ENCODE measurements around the gene HOXC10.

HOXC10 gene

GRCh38 chr12:54030889-54031471 lies 46.0 kb downstream of the HOXC10 start:
- DNase-seq, result no peak

GRCh38 chr12:54031480-54031879 lies 46.5 kb downstream of the HOXC10 start:
- DNase-seq, result no peak

DNA sequence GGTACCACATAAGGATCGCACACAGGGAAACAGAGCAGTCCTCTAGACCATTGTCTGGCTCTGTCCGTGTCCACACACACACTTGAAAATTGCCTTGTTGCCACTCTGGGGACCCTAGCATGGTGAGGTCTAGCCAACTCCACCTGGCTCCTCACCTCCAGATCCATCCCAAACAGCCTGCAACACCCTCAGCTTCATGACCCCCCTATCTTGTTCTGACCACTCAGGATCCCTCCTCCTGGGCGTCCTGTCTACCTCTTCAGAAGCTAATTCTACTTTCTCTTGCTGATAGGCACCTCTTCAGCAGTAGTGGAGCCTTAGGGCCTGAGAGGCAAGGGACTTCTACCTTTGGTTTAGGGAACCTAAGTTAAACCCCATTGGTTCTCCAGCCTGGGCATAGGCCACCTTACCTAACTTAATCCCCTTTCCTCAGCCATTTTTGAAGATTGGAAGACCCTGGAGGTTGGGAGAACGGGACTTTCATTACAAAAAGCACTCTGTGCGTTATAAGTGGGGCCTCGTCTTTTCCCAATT lies 47.2 kb downstream of the HOXC10 start:
- no peak for DNase-seq

GRCh38 chr12:54032627-54033100 lies 47.7 kb downstream of the HOXC10 start, which contains the start of gene HOXC5:
Gene HOXC5, plus strand, starts transcription at chr12:54033050. Its CDS starts 73 bp downstream, at chr12:54033123.
- no peak for DNase-seq

DNA sequence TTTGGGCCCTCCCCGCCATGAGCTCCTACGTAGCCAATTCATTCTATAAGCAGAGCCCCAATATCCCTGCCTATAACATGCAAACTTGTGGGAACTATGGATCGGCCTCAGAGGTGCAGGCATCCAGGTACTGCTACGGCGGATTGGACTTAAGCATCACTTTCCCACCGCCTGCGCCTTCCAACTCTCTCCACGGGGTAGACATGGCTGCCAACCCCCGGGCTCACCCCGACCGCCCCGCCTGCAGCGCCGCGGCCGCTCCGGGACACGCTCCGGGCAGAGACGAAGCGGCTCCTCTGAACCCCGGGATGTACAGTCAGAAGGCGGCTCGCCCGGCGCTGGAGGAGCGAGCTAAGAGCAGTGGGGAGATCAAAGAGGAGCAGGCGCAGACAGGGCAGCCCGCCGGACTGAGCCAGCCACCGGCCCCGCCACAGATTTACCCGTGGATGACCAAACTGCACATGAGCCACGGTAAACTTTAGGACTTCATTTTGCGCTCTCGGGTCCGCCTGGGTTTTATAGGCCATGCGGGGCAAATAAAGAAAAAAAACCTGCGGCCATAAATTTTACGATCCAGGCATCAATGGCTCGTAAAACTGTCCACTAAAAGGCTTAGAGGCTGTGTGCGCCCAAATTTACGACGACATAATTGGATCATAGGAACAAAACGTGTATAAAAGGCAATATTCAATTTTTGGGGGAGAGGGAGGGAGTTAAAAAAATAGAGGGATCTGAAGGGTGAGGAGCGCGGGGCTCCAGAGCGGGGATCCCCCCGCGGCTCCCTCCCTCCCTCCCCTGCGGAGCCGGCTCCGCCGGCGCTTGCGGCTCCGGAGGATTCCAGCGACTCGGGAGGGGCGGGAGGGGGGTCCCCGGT lies 48.4 kb downstream of the HOXC10 start:
- no peak for DNase-seq

- no peak for DNase-seq
These were observed 49.2 kb downstream of the HOXC10 start for GRCh38 chr12:54033980-54034784.

DNA sequence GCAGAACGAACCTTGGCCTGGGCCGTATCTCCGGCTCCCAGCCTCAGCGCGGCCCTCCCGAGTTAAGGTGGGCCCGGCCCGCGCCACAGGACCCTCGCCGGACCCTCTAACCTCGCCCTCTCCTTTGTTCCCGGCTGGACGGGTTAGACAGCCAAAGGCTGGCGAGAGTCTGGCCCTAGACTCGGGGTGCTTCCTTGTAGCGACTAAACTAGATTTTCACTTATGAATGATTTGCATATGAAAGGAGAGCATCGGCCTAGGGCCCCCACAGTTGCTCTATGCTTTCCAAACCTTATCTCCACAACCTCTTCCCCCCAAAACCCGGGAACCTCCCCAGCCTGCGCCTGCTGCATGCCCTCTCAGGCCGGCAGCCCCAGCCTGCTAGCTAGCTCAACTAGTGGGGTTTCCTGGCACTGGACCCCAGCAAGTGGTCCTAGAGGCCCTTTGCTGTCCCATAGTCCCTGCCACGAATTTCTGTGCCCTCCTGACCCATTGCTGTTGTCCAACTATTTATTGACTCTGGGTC lies 49.9 kb downstream of the HOXC10 start:
- DNase-seq, result no peak

GRCh38 chr12:54035568-54036264 lies 50.8 kb downstream of the HOXC10 start:
- no peak for DNase-seq

- DNase-seq, result no peak
These were observed 51.8 kb downstream of the HOXC10 start for GRCh38 chr12:54036620-54037359.

DNA sequence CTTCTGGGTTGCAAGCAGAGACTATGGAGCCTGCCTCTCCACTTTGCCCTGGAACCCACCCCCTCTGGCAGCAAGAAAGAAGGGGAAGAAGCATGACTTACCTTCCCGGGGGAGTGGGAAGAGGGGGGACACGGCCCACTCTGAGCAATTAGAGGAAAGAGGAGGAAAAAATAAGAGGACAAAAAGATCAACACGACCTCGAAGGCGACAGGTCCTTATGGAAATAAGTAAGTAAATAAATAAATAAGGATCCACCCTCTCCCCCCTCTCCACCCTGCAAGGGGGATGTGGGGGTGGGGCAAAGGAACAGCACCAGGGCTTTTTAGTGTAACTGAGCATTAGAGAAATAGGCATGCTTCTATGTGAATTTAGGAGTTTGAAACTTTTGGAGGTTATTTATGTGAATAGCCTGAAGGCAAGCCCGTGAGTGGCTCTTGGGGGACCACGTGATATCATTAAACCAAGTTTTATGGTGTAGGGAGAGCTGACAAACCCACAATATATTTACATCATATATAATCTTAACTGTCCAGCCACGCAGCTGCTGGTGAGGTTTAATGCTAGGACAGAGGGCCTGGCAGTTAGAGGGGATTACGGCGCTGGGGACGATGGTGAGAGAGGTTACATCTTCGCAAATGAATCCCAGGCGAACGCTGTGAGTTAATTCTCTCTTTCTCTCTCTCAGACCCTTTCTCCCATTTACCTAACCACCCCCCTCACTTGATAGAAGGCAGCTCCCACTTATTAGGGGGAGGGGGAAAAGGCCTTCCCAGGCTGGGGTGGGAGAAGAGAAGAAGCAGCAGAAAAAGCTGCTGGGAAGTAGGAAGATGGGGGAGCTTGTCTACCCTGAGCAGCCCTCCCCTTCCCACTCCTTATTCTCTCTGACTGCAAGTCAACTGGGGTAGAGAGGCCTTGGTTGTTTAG lies 52.7 kb downstream of the HOXC10 start:
- DNase-seq, result no peak

GRCh38 chr12:54038284-54038870 lies 53.4 kb downstream of the HOXC10 start:
- no peak for DNase-seq

- DNase-seq, result no peak
These were observed 54.0 kb downstream of the HOXC10 start for GRCh38 chr12:54038871-54039414.

GRCh38 chr12:54039417-54040147 lies 54.6 kb downstream of the HOXC10 start:
- no peak for DNase-seq
